ENCODE results near the gene PIP4K2B.

GRCh38 chr17:38750312-38751121 lies 48.8 kb downstream of the PIP4K2B start:
- TF ChIP-seq CTCF (IDR thresholded peaks at IDR 0.05; ENCODE audit: borderline replicate concordance, extremely low read depth, low read length, poor library complexity, severe bottlenecking) (no peak), EZH2 (IDR thresholded peaks at IDR 0.05; ENCODE audit: borderline replicate concordance, low read depth, low read length, severe bottlenecking) (no peak)
